Sigmoid colon (tissue), 4 donors: Measurements from ENCODE around the gene PCSK9.

ENCODE experiments used
- POLR2A ChIP-seq, 2 donors: fragments of 450-650 bp; IDR thresholded peaks; one replicate each; pipeline ENCODE4 v1.6.1; 2016; ENCODE audit warnings: antibody characterized with exemption in 2 of 2, mild to moderate bottlenecking in 2 of 2, moderate library complexity in 2 of 2
- POLR2AphosphoS5 ChIP-seq, 4 donors: sonication (generic); formaldehyde crosslinking; IDR thresholded peaks; one replicate each; pipeline ENCODE4 v1.6.1; 2017; ENCODE audit warnings: antibody characterized with exemption in 4 of 4
- TF ChIP-seq, protein P1 (sequence below), 4 experiments: fragments of 450-650 bp in 3 of 4; fragments of 200-600 bp in 1 of 4; IDR thresholded peaks; one replicate each; pipeline ENCODE4 v1.5.1; 2016 to 2019; ENCODE audit warnings: antibody characterized with exemption in 4 of 4, mild to moderate bottlenecking in 3 of 4, moderate library complexity in 2 of 4

DNA sequence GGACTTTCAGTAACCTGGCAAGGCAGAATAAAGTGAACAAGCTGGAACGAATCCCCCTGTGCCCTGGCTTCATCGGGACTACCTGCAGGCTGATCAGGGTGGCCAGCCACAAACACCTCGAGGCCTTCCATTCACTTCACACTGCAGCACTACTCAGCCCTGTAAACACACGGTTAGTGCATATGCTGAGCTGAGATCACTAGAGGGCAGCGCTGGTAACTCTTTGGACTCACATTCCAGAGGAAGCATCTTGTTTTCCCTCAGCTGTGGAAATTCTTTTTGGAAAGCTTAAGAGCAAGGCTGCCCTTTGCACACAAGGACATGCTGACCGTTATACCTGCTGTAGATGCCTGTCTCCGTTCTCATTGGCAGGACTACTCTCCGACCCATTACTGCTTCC is 32.1 kb downstream of the PCSK9 start:
- TF ChIP-seq POLR2AphosphoS5 (IDR thresholded peaks at IDR 0.05) (no peak), POLR2A (IDR thresholded peaks at IDR 0.05) (no peak)
- TF ChIP-seq, protein P1, sequence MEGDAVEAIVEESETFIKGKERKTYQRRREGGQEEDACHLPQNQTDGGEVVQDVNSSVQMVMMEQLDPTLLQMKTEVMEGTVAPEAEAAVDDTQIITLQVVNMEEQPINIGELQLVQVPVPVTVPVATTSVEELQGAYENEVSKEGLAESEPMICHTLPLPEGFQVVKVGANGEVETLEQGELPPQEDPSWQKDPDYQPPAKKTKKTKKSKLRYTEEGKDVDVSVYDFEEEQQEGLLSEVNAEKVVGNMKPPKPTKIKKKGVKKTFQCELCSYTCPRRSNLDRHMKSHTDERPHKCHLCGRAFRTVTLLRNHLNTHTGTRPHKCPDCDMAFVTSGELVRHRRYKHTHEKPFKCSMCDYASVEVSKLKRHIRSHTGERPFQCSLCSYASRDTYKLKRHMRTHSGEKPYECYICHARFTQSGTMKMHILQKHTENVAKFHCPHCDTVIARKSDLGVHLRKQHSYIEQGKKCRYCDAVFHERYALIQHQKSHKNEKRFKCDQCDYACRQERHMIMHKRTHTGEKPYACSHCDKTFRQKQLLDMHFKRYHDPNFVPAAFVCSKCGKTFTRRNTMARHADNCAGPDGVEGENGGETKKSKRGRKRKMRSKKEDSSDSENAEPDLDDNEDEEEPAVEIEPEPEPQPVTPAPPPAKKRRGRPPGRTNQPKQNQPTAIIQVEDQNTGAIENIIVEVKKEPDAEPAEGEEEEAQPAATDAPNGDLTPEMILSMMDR (IDR thresholded peaks at IDR 0.05), result no peak
